Measurements from ENCODE around the gene CCNK.

DNA sequence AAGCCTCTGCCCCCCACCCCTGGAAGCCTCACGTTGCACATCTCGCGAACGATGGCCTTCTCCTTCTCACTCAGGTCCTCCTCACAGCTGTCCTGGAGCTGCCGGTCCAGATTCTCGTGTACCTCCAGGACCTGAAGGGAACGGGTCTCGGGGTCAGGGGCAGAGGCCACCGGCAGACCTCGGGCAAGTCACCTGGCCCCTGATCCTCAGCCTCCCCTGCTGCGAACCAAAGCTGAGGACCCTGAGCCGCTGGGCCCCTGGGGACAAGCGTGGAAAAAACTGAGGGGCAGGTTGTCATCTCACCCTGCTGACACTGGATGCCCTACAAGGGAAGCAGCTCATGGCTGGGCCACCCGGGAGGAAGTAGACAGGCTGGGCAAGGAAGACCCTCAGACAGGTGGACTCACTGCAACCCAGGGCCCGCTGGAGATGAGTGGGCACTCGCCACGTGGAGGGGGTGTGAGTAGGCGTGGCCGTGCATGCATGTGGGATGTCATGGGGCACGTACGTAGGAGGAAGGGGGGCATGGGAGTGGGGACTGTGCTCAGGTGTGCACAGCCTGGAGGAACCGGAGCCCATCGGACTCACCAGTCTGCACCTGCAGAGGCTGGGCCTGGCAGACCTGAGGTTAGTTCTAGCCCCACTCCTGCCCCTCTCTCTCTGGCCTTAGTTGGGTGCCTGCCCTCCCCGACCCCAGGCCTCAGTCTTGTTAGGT, 35.1 kb downstream of the CCNK start:
- TF ChIP-seq, protein P1, sequence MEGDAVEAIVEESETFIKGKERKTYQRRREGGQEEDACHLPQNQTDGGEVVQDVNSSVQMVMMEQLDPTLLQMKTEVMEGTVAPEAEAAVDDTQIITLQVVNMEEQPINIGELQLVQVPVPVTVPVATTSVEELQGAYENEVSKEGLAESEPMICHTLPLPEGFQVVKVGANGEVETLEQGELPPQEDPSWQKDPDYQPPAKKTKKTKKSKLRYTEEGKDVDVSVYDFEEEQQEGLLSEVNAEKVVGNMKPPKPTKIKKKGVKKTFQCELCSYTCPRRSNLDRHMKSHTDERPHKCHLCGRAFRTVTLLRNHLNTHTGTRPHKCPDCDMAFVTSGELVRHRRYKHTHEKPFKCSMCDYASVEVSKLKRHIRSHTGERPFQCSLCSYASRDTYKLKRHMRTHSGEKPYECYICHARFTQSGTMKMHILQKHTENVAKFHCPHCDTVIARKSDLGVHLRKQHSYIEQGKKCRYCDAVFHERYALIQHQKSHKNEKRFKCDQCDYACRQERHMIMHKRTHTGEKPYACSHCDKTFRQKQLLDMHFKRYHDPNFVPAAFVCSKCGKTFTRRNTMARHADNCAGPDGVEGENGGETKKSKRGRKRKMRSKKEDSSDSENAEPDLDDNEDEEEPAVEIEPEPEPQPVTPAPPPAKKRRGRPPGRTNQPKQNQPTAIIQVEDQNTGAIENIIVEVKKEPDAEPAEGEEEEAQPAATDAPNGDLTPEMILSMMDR (IDR thresholded peaks at IDR 0.05; ENCODE audit: insufficient read depth, low read length, poor library complexity, severe bottlenecking): no peak
- no peak for TF ChIP-seq EZH2phosphoT487 (conservative IDR thresholded peaks at IDR 0.05; ENCODE audit: low read length)

Measured in SU-DHL-6 (cell line).